Left kidney (tissue), 2 donors: ENCODE measurements around the gene PGLYRP2. TPM values are rescaled to one million over a fixed set of nuclear protein-coding genes. Genes with fewer than 3 reads are reported as not detected.
"Not testable (repeated sequence)": the region's sequence is repeated elsewhere in the genome, so short reads cannot be mapped to it uniquely, and the experiment has no call there.

Experiments
- DNase-seq: peaks from one replicate; pipeline ENCODE4 v3.0.0-alpha.2; 2013
- polyA plus RNA-seq: library from polyadenylated mRNA; unstranded; fragments of 120-200 nt; gene quantifications from one replicate; pipeline ENCODE4 v1.2.1, GENCODE V29; 2013; ENCODE audit not compliant: insufficient read length

PGLYRP2 gene
- polyA plus RNA-seq, 1 donor, result not detected

- no peak for DNase-seq
Observed at GRCh38 chr19:15487038-15487437, 7.7 kb upstream of the PGLYRP2 start.

- DNase-seq, result not testable (repeated sequence)
Observed at GRCh38 chr19:15485768-15486167, 6.5 kb upstream of the PGLYRP2 start.

GRCh38 chr19:15480996-15481395, 1.7 kb upstream of the PGLYRP2 start:
- DNase-seq, result not testable (repeated sequence)

- no peak for DNase-seq
Observed at GRCh38 chr19:15476325-15476724, 3.0 kb downstream of the PGLYRP2 start.

- DNase-seq, result no peak
Observed at GRCh38 chr19:15475611-15476010, 3.7 kb downstream of the PGLYRP2 start.

GRCh38 chr19:15475169-15475568, 4.1 kb downstream of the PGLYRP2 start:
- DNase-seq, result no peak

GRCh38 chr19:15473821-15474220, 5.5 kb downstream of the PGLYRP2 start:
- DNase-seq, result not testable (repeated sequence)

GRCh38 chr19:15471639-15472101, 7.6 kb downstream of the PGLYRP2 start:
- no peak for DNase-seq

- DNase-seq, result no peak
Observed at GRCh38 chr19:15469513-15470297, 9.6 kb downstream of the PGLYRP2 start.

GRCh38 chr19:15468675-15469512, 10.4 kb downstream of the PGLYRP2 start:
- DNase-seq, result no peak

GRCh38 chr19:15467734-15468214, 11.5 kb downstream of the PGLYRP2 start:
- no peak for DNase-seq

- DNase-seq, result no peak
Observed at GRCh38 chr19:15466851-15467733, 12.2 kb downstream of the PGLYRP2 start.

GRCh38 chr19:15464394-15465385, 14.6 kb downstream of the PGLYRP2 start, which contains the start of gene RASAL3:
Gene RASAL3, minus strand, starts transcription at chr19:15464544. Its CDS starts 186 bp downstream, at chr19:15464358.
- no peak for DNase-seq

- no peak for DNase-seq
Observed at GRCh38 chr19:15463861-15464371, 15.4 kb downstream of the PGLYRP2 start.

- no peak for DNase-seq
Observed at GRCh38 chr19:15461694-15462093, 17.6 kb downstream of the PGLYRP2 start.

- no peak for DNase-seq
Observed at GRCh38 chr19:15457701-15458484, 21.4 kb downstream of the PGLYRP2 start.

- DNase-seq, result no peak
Observed at GRCh38 chr19:15456871-15457700, 22.2 kb downstream of the PGLYRP2 start.

- DNase-seq, result no peak
Observed at GRCh38 chr19:15456441-15456840, 22.9 kb downstream of the PGLYRP2 start.
